HG03442 (cell line): ENCODE measurements around the gene GAST.
"Not testable (repeated sequence)": the region's sequence is repeated elsewhere in the genome, so short reads cannot be mapped to it uniquely, and the experiment has no call there.

Experiments used
- ATAC-seq: cut with Tn5 transposase; IDR thresholded peaks from one replicate; pipeline ENCODE4 v1.9.1; 2021; ENCODE audit warnings: mild to moderate bottlenecking, moderate library complexity; ENCODE audit not compliant: unreplicated experiment

GAST gene, protein sequence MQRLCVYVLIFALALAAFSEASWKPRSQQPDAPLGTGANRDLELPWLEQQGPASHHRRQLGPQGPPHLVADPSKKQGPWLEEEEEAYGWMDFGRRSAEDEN

DNA sequence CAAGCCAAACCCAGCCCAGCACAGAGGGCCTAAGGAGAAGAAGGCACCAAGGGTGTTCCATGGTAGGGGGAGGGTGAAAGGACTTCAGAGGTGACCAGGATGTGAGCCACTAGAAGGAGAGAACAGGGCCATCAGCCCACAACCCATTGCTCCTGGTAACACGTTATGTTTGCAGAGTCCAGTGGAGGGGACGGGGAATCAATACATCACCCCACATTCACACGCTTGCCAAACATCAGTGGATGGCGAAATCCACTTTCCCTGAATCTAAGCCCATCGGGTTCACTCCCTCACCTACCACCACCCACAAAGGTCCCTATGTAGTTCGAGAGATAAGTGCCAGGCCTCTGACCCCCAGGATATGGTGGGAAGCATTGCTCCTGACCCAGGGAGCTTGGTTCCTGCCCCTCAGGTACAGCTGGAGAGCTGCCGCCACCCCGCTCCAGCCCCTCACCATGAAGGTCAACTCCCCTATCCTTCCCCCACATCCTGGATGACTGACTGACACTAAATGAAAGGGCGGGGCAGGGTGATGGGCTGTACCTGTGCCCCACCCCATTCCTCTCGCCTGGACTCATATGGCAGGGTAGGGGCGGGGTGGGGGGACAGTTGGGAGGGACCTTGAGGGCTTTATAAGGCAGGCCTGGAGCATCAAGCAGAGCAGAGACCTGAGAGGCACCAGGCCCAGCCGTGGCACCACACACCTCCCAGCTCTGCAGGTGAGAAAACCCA, at the start of gene GAST:
GAST (plus strand) TSS at position 663 of the 732 bp plus-strand sequence. CDS start 3,106 bp downstream, outside the sequence.
- no peak for ATAC-seq

DNA sequence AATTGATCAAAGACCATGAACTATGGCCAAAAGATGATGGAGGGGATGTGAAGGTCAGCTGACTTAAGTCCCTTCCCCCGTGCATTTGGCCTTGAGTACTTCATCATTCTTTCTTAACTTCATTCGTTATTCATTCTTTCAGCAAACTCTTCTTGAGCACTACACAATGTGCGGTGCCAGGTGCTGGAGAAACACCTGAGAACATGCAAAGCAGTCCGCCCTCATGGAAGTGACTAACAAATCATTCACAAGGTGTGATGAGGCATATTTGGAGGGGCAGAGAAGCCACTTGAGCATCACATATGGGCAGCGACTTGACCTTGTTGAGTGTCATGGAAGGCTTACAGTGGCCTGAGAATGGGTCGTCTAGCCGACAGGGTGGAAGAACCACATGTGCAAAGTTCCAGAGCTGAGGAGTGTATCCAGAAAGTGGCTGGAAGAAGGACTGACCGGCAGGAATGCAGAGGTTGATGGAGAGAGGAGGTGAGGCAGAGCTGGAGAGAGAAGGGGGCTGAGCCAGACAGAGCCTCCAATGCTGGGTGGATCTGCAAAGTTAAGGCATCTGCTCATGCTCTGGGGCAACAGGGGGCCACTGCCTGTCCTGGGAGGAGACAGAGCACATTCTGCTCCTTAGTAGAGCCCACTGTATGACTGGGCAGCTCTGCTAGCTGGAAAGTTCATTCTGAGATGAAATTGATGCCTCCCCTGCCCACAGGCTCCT, 48.5 kb upstream of the GAST start:
- ATAC-seq: no peak

DNA sequence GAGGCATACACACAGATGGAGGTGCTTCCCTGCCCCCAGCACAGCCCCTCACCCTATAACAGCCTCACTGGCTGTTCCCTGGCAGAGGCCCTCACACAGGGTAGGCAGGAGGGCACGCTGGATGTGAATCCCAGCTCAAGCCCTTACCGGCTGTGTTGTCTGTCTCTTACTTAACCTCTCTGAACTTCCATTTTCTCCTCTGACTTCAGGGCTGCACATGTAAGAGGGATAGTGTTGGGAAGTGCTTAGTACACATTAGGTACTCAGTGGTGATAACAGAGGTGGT, 48.0 kb upstream of the GAST start:
- no peak for ATAC-seq

DNA sequence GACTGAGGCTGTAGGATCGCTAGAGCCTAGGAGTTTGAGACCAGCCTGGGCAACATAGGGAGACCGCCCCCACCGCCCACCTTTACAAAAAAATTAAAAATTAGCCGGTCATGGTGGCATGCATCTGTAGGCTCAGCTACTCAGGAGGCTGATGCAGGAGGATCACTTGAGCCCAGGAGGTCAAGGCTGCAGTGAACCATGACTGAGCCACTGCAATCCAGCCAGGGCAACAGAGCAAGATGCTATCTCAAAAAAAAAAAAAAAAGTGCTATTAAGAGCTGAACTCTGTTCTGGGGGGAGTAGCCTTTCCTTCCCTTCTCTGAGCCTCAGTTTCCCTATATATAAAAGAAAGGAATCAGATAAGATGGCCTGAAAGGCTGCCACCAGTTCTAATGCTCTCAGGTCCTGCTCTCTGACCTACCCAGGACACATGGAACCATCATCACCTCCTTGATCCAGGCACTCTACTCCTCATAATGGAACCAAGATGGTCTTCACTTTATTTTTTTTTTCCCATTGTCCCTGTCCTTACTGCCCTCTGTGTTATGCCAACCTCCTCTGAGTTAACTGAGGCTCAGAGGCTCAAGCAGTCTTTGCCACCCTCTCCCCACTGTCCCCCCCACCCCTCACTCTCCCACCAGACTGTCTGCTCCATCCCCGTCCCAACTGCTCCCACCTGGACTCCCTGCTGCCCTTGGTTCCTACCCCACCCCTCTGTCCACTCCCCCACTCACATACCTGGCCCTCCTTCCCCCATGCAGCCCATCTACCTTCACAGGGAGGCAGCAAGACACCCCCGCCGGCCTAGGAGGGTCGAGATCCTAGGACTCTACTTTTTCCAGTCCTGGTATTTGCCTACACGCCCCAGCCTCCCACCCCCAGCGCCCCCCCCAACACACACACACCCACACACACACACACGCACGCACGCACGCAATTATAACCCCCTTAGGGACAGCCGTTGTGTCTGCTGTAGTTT, 47.3 kb upstream of the GAST start:
- ATAC-seq: no peak

DNA sequence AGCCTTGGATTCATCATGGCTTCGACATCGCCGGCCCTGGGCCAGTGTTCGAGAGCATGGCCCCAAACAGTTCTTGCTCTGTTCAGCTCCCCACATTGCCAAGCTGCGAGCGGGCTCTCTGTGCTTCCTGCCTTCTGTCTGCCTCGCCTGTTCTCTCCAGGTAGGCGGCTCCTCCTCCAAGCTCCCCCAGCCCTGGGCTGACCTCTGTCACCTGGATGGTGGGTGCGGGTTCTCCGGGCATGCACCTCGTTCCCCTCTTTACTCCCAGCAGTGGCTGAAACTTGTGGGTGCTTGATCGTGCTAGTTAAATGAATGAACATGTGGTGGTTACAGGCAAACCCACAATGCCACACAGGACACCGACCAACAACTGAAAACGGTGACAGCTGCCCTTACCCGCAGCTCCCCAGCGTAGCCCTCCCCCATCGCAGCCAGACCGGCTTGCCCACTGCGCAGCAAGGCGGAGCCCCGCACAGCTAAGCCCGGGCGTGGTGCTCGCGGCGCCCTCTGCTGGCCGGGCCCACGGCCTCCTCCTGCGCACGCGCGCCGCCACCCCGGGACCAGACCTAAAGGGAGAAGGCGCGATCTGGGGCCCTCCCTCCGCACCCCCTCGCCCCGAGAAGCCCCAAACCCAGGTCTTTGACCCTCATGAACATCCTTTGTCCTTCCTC, 46.4 kb upstream of the GAST start:
- peak; percentile 58 for ATAC-seq

DNA sequence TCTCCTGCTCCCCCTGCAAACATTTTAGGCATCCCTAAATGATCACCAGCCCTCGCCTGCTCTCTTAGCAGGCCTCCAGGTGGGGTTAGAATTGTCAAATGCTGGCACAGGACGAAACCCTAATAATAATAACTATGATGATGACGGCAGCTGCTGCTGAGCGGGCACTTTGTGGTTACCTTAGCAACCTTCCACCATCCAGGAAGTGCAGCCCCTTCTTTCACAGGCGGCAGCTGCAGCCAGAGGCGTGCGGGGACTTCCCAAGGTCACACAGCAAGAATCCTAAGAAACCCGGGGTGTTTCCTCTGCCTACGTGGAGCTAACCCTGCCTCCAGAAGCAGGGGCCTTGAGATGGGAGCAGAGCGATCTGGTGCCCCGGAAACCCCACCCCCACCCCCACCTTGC, 45.9 kb upstream of the GAST start:
- peak; percentile 33 for ATAC-seq

DNA sequence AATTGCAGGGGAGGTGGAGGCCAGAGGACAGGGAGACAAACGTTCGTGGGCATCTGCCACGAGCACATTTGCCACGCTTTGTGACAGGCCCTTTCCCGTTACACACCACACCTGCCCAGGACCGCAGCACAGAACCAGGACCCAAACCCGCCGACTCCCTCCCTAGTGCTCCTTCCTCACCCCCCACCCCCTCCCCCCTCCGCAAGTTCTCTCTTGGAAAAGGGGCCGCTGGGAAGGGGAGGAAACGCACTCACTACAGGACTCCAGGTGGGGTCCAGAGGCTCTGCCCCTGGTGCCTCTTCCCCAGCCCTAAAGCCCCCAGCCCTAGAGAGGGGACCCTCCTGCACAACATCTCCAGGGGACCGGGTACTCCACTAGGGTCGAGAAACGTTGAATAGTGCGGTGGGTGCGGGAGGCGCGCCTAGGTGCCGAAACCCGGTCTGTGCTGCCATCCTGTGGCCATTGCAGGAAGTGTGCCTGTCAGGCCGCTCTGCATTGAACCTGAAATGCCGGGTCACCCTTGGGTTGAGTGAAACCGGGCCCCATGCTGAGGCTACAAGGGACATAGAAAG, 45.3 kb upstream of the GAST start:
- ATAC-seq: peak; percentile 42

DNA sequence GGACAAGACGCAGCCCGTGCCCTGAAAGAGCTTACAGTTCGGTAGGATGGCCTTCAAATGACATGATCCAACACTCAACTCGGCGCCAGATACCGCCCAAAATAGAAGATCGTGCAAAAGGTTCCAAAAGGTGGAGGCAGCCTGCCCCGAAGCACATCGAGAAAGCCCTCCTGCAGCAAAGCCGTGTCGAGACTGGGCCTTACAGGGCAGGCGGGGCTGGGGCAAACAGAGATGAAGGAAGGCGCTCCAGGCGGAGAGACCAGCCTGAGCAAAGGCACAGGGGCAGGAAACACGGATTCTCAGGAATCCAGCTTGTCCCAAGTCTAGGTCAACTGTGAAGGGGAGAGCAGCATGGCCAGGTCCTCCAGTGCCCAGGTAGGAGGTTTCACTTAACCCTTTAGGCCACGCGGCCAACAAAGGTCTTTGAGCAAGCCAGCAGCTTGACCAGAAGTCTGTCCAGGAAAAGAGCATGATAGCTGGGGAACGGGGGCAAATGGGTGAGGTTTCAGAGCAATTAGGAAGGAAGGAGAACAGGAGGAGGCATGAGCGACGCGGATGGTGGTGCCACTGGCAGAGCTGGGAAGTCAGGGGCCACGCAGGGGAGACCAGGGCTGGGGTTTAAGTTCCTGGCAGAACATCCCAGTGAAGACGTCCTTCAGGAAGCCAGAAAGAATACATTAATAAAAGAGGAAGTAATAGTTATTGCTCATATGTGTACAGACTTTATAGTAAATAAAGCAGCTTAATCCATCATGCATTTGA, 44.7 kb upstream of the GAST start:
- ATAC-seq: no peak

DNA sequence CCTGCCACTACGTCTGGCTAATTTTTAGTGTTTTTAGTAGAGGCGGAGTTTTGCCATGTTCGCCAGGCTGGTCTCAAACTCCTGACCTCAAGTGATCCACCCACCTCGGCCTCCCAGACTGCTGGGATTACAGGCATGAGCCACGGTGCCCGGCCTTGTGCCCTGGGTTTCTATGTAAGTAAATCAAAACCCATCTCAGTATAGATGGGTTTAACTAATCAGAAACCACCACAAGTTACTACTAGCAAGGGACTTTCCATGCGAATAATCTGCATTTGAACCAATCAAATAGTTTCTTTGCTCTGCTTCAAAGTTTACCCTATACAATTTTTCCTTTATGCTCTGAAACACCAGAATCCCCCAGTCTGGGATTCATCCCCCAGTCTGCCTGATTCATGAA, 40.0 kb upstream of the GAST start:
- ATAC-seq: no peak

DNA sequence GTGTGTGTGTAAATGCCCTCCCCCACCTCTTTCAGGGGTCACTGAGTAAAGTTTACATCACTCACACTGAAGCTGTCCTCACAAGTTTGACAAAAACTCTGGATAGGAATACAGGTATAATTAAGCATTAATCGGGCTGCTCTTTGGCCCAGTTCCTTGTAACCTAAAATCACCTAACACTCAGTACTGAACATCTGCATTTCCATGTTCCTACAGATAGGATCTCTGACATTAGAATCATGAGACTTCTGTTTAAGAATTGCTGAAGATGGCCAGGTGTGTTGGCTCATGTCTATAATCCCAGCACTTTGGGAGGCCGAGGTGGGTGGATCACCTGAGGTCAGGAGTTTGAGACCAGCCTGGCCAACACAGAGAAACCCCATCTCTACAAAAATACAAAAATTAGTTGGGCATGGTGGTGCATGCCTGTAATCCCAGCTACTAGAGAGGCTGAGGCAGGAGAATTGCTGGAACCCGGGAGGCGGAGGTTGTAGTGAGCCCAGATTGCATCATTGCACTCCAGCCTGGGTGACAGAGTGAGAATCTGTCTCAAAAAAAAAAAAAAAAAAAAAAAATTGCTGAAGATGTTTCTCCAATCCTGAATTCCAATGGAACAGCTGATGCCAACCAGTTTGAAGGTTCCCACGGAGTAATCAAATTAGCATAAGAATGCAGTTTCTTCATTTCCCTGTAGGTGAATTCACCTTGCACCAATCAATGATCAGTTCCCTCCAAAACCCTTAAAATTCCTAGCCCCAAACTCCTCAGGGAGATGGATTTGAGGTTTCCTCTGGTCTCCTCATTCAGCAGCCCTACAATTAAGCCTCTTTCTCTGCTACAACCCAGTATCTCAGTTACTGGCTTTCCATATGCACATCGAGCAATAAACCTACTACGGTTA, 36.7 kb upstream of the GAST start:
- not testable (repeated sequence) for ATAC-seq

DNA sequence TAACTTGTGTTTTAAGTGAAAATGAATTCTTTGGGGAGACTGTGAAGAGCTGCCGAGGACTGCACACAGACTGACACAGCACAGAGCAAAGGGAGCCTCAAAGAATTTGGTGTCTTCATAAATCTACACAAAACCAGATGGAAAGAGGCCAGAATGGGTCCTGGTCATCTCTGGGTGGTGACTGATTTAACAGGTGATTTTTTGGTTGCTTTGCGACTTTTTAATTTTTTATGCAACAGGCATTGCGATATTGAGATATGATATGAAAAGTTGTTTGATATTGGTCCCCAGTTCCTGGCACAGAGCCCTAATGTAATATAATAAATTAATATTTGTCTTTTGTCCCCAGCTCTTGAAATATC, 36.1 kb upstream of the GAST start:
- ATAC-seq: no peak

DNA sequence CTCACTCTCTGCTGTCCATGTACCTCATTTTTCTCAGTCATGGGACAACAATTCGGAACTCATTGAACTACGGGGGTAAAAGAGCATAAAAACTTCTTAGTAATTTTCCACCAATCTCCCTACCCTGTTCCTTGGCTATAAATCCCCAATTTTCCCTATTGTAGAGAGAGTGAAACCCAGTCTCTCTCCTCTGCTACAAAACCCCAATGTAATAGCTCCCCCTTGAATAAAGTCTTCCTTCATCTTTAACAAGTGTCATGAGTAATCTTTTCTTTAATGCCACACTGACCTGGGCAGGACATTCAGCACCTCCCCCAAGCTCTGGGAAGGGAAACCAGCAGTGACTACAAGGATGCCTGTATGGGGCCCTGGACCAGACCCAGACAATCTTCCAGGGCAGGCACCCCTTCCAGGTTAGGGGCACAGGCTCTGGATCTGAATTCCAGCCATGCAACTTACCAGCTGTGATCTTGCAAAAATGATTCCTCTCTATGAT, 33.7 kb upstream of the GAST start:
- ATAC-seq: peak; percentile 11

DNA sequence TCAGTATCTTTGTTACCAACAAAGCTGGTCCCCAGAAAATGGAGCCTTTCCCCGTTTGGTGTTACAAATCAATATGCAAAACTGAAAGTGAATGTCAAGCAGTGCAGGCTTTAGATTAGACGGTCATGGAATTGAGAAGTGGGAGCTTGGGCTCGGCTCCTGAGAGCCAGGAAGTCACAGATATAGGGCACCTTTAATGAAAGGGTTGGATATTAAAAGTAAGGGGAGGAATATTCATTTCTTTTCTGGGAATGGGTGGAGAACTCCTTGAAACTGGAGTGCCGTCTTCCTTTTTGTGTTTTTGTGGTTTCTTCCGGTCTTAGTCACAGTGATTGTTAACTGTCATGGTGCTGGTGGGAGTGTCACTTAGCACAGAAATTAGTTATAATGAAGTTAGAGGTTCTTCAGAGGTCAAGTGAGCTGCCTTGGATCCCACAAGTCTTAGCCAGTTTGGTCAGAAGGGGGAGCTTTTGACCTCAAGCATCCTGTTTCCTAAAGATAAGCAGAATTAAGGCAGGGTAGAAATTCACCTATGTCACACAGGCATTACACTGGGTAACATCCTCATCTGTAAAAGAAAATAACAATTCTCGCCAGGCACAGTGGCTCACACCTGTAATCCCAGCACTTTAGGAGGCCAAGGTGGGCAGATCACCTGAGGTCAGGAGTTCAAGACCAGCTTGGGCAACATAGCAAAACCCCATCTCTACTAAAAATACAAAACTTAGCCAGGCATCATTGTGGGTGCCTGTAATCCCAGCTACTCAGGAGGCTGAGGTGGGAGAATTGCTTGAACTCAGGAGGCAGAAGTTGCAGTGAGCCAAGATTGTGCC, 33.0 kb upstream of the GAST start:
- peak; percentile 73 for ATAC-seq

DNA sequence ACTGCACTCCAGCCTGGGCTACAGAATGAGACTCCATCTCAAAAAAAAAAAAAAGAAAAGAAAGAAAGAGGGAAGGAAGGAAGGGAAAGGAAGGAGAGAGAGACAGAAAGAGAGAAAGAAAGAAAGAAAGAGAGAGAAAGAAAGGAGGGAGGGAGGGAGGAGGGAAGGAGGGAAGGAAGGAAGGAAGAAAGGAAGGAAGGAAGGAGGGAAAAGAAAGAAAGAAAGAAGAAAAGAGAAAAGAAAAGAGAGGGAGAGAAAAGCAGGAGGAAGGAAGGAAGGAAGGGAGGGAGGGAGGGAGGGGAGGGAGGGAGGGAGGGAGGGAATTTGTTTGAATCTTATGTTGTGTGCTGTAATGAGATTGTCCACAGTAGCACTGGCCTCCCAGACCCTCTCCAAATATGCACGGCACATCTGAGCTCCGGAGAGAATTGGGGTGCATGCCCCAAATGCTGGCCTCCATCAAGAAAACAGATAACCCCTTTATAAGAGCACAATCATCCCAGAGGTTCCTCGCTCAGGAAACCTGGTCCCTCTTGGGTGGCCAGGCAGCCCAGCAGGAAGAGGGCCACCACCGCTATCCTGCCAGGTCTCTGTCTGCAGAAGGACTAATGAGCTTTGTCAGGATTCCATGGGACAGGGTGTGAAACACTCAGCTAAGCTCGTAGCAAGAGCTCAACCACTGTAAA, 32.2 kb upstream of the GAST start:
- no peak for ATAC-seq

DNA sequence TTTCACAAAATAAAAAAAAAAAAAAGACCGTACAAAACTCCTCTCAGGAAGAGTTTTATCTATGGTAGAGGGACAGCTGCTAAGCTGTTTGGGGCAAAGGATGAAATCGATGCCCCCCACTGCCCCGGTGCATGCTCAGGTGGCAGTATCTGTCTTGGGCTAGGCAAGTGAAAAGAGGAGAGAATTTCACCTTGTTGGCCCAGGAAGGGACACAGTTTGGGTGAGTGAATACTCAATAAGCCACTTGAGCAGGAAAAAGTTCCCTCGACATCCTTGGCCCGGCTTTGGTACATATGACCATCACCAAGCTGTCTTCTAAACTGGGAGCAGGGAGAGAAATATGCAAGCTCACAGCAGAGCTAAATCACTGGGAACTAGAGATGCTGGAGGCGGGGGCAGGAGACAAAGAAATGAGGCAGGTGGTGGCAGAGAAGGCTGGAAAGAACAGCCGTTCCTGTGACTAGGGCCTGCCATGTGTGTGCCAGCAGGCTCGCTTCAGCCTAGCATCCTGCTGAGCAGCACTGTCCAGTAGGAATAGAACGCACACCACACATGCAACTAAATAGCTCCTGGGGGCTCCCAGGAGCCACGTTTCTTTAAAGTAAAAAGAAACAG, 31.6 kb upstream of the GAST start:
- no peak for ATAC-seq

DNA sequence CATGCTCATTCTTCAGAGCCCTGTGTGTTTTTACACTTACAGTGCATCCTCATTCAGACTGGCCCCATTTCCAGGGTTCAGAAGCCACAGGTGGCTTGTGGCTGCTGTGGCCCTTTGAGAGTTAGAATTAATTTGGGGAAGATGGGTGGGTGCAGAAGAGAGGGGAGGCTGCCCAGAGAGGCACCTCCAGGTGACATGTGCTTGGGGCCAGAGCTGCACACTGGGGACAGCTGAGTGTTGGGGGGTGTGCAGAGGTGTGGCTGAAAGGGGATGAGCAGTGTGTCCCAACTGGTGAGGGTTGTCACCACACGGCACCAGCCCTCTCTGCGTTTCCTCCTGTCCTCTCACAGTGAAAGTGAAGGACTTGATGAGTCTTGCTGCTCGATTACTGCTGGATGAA, 30.4 kb upstream of the GAST start:
- no peak for ATAC-seq

DNA sequence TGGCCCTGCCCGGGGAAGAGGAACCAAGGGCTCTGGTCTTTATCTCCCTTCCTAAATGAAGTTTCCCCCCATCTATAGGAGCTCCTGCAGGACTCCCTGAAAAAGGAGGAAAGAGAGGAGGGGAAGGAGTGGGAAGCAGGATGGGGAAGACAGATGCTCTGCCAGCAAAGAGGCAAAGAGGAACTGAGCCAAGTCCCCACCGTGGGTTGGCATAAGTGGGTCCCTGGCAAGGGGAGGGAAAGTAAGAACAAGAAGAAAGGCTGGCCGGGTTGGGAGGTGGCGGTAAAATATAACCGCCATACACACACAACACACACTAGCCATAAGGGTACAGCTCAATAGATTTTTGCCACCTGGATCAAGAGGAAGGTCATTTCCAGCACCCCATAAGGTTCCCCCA, 29.5 kb upstream of the GAST start:
- no peak for ATAC-seq
